HCT116 (cell line): Measurements from ENCODE around the gene FGF22. TPM values are rescaled to one million over a fixed set of nuclear protein-coding genes. Genes with fewer than 3 reads are reported as not detected.
A peak's percentile ranks its signal among the peaks of the same experiment; 100 is the strongest.
"Not testable (repeated sequence)": the region's sequence is repeated elsewhere in the genome, so short reads cannot be mapped to it uniquely, and the experiment has no call there.

Source experiments
- ATAC-seq: fragments of 200-7000 bp; cut with Tn5 transposase; 2 replicates; pipeline ENCODE4 v1.9.1; 2020; ENCODE audit warnings: mild to moderate bottlenecking, moderate library complexity
- BruUV-seq: library from RNA; stranded (reverse); fragments of 400-500 nt; replicated peaks from 2 replicates; lab custom pipeline; 2021; lab: Mats Ljungman, UMichigan
- CTCF ChIA-PET: fragments of 300-600 bp; sonication (Branson Sonifier 250); formaldehyde crosslinking; loops from one replicate; lab custom pipeline; 2021; ENCODE audit warnings: antibody characterized with exemption; lab: Charles Lee
- POLR2A ChIA-PET: fragments of 300-600, 350-600 bp; sonication (Branson Sonifier 250); formaldehyde crosslinking; loops from one replicate; lab custom pipeline; 2021; ENCODE audit warnings: antibody characterized with exemption; lab: Charles Lee
- RAD21 ChIA-PET, 2 experiments: fragments of 300-600 bp; sonication (Branson Sonifier 250); formaldehyde crosslinking; loops; one replicate each; lab custom pipeline; 2023; ENCODE audit warnings: low total read pairs in 2 of 2; ENCODE audit not compliant: uncharacterized antibody in 2 of 2, unreplicated experiment in 2 of 2, low non-redundant PET in 1 of 2; lab: Charles Lee
- DNase-seq: peaks from one replicate; pipeline ENCODE4 v3.0.0-alpha.2; 2010; ENCODE audit warnings: low read depth, low spot score
- H2AFZ ChIP-seq: fragments of 200-600 bp; shearing (Covaris generic), sonication (generic); 2 replicates; pipeline ENCODE4 v1.6.1; 2017; ENCODE audit warnings: low read depth, mixed run types, mixed read lengths, antibody characterized with exemption, low read length; ENCODE audit not compliant: poor library complexity, severe bottlenecking
- H3K27ac ChIP-seq: 2 replicates; pipeline ENCODE4 v1.5.1; 2012; ENCODE audit warnings: low read depth, low read length
- H3K27me3 ChIP-seq: fragments of 200-600 bp; sonication (generic); 2 replicates; pipeline ENCODE4 v1.6.1; 2016; ENCODE audit warnings: mixed run types, low read length, mixed read lengths; ENCODE audit not compliant: insufficient read depth
- H3K36me3 ChIP-seq, 2 experiments: fragments of 200-500 bp in 1 of 2; fragments of 200-600 bp in 1 of 2; sonication (Bioruptor generic) in 1 of 2; sonication (generic) in 1 of 2; 2 replicates each; pipeline versions ENCODE4 v1.5.1 to v1.6.1; 2014 to 2016; ENCODE audit warnings: low read length in 2 of 2, inconsistent platforms in 1 of 2, mixed read lengths in 1 of 2, mixed run types in 1 of 2; ENCODE audit not compliant: insufficient read depth in 2 of 2, control insufficient read depth in 1 of 2
- H3K4me1 ChIP-seq, 2 experiments: fragments of 200-600 bp in 1 of 2; sonication (generic) in 1 of 2; 2 replicates each; pipeline versions ENCODE4 v1.5.1 to v1.6.1; 2012 to 2017; ENCODE audit warnings: low read length in 2 of 2, inconsistent platforms in 1 of 2, mild to moderate bottlenecking in 1 of 2, mixed read lengths in 1 of 2, mixed run types in 1 of 2, moderate library complexity in 1 of 2; ENCODE audit not compliant: insufficient read depth in 2 of 2, control insufficient read depth in 1 of 2
- H3K4me2 ChIP-seq: fragments of 200-600 bp; sonication (generic); 2 replicates; pipeline ENCODE4 v1.6.1; 2017; ENCODE audit warnings: mixed run types, low read length, mixed read lengths
- H3K4me3 ChIP-seq, 2 experiments: fragments of 200-600 bp in 1 of 2; sonication (generic) in 1 of 2; replicated peaks in 1 of 2; 2 replicates each; pipeline ENCODE4 v1.5.1; 2011 to 2016; ENCODE audit warnings: low read length in 2 of 2, control low read depth in 1 of 2, low read depth in 1 of 2, mild to moderate bottlenecking in 1 of 2, mixed read lengths in 1 of 2, mixed run types in 1 of 2
- H3K79me2 ChIP-seq: fragments of 200-600 bp; sonication (generic); 2 replicates; pipeline ENCODE4 v1.6.1; 2017; ENCODE audit warnings: mild to moderate bottlenecking, mixed run types, low read length, moderate library complexity, mixed read lengths; ENCODE audit not compliant: insufficient read depth
- H3K9ac ChIP-seq: fragments of 200-600 bp; sonication (generic); 2 replicates; pipeline ENCODE4 v1.6.1; 2016; ENCODE audit warnings: low read length, mixed read lengths
- H3K9me2 ChIP-seq: fragments of 200-600 bp; sonication (generic), shearing (Covaris generic); 2 replicates; pipeline ENCODE4 v1.6.1; 2017; ENCODE audit warnings: mixed run types, mild to moderate bottlenecking, moderate library complexity; ENCODE audit not compliant: insufficient read depth
- H3K9me3 ChIP-seq, 2 experiments: fragments of 200-500 bp in 1 of 2; fragments of 200-600 bp in 1 of 2; sonication (Bioruptor generic) in 1 of 2; sonication (generic) in 1 of 2; 2 replicates each; pipeline ENCODE4 v1.6.1; 2014 to 2017; ENCODE audit warnings: low read length in 2 of 2, mixed read lengths in 2 of 2, inconsistent platforms in 1 of 2, low read depth in 1 of 2, mild to moderate bottlenecking in 1 of 2, mixed run types in 1 of 2, moderate library complexity in 1 of 2; ENCODE audit not compliant: control insufficient read depth in 1 of 2, insufficient read depth in 1 of 2
- H4K20me1 ChIP-seq: fragments of 200-600 bp; sonication (generic), shearing (Covaris generic); 2 replicates; pipeline ENCODE4 v1.6.1; 2017; ENCODE audit warnings: mixed run types, mild to moderate bottlenecking, moderate library complexity; ENCODE audit not compliant: insufficient read depth
- POLR2A ChIP-seq: IDR thresholded peaks from 2 replicates; pipeline ENCODE4 v1.7.0; 2011; ENCODE audit warnings: borderline replicate concordance; ENCODE audit not compliant: insufficient read depth, insufficient read length; ENCODE audit errors: extremely low read depth
- intact Hi-C: fragments of 100-400 bp; cut with micrococcal nuclease; formaldehyde crosslinking; loops from 2 replicates; pipeline ENCODE4 v1.10.0; 2022
- total RNA-seq: library from RNA; stranded (reverse); gene quantifications from one replicate; pipeline ENCODE4 v1.2.1, GENCODE V29; 2021; ENCODE audit not compliant: unreplicated experiment
- TF ChIP-seq, protein P1 (sequence below), 3 experiments: fragments of 200-600 bp in 1 of 3; sonication (generic) in 1 of 3; IDR thresholded peaks in 2 of 3; conservative IDR thresholded peaks in 1 of 3; 2 replicates each; pipeline ENCODE4 v1.5.1; 2012 to 2017; ENCODE audit warnings: low read depth in 2 of 3, low read length in 2 of 3, antibody characterized with exemption in 1 of 3, borderline replicate concordance in 1 of 3, control low read depth in 1 of 3, mild to moderate bottlenecking in 1 of 3, mixed read lengths in 1 of 3, mixed run types in 1 of 3, moderate library complexity in 1 of 3; ENCODE audit not compliant: insufficient read depth in 1 of 3

The FGF22 gene
- total RNA-seq, 1 experiment from 2014 or later: 1.5 TPM

DNA sequence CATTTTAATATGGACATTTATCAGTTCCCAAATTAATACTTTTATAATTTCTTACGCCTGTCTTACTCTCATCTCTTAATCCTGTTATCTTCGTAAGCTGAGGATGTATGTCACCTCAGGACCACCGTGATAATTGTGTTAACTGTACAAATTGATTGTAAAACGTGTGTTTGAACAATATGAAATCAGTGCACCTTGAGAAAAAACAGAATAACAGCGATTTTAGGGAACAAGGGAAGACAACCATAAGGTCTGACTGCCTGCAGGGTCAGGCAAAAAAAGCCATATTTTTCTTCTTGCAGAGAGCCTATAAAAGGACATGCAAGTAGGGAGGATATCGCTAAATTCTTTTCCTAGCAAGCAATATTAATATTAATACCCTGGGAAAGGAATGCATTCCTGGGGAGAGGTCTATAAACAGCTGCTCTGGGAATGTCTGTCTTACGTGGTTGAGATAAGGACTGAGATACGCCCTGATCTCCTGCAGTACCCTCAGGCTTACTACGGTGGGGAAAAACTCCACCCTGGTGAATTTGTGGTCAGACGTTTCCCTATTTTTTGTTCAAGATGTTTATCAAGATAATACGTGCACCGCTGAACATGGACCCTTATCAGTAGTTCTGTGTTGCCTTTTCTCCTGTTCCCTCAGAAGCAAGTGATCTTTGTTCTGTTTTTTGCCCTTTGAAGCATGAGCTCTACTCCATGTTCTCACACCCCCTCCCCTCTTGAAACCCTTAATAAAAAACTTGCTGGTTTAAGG is 29.2 kb downstream of the FGF22 start:
- ChIA-PET CTCF (interaction anchor here (0.6 kb wide), 1 partner anchor 101 kb away, joined by 4 read pairs; no protein-coding TSS in a partner anchor), RAD21 (interaction anchor here in 1 of 2 experiments (0.6 kb wide), 1 partner anchor 34 kb away, joined by 3 read pairs; no protein-coding TSS in a partner anchor)
- H3K36me3 ChIP-seq, H3K9me3 ChIP-seq, BruUV-seq, H3K27ac ChIP-seq, ATAC-seq, H3K9ac ChIP-seq, H4K20me1 ChIP-seq, H3K79me2 ChIP-seq, intact Hi-C loops, H3K9me2 ChIP-seq, H2AFZ ChIP-seq, POLR2A ChIA-PET, H3K4me3 ChIP-seq, H3K27me3 ChIP-seq, DNase-seq, H3K4me2 ChIP-seq: not testable (repeated sequence)
- H3K4me1 ChIP-seq: peaks cover 9 to 15% of the 10 kb centered on the region in 2 experiments; a peak in 3 of 4 replicates

DNA sequence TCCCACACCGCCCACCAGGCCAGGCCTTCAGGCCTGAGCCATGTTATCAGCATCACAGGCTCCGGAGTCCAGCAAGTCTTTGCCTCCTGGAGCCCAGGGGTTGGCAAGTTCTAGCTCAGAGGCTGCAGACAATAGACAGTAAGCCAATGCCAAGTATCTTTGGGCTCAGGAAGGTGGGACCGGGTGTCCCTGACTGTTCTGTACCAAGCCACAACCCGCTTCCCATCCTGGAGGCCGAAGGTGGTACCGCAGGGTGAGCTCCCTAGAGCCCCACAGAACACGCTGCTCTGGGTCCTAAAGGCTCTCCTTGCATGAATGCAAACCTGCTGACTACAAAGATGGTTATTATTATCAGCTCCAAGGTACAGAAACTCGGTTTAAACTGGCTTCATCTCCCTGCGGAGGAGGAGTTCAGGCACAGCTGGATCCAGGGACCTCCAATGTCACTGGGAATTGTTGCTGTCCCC is 31.0 kb downstream of the FGF22 start:
- Histone ChIP-seq H3K4me1 (peaks cover 2 to 5% of the 10 kb centered on the region in 2 experiments), H4K20me1 (no peaks in the 10 kb centered on the region), H2AFZ (no peak overlapping the region), H3K9me2 (no peaks in the 10 kb centered on the region), H3K9ac (no peak overlapping the region), H3K9me3 (no peaks in the 10 kb centered on the region), H3K4me3 (no peak overlapping the region)
- POLR2A ChIA-PET: interaction anchor here (1.3 kb wide), 1 partner anchor 10 kb away, joined by 3 read pairs; no protein-coding TSS in a partner anchor
- TF ChIP-seq, protein P1, sequence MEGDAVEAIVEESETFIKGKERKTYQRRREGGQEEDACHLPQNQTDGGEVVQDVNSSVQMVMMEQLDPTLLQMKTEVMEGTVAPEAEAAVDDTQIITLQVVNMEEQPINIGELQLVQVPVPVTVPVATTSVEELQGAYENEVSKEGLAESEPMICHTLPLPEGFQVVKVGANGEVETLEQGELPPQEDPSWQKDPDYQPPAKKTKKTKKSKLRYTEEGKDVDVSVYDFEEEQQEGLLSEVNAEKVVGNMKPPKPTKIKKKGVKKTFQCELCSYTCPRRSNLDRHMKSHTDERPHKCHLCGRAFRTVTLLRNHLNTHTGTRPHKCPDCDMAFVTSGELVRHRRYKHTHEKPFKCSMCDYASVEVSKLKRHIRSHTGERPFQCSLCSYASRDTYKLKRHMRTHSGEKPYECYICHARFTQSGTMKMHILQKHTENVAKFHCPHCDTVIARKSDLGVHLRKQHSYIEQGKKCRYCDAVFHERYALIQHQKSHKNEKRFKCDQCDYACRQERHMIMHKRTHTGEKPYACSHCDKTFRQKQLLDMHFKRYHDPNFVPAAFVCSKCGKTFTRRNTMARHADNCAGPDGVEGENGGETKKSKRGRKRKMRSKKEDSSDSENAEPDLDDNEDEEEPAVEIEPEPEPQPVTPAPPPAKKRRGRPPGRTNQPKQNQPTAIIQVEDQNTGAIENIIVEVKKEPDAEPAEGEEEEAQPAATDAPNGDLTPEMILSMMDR (IDR thresholded peaks at IDR 0.05 in 2 of 3, conservative IDR thresholded peaks at IDR 0.05 in 1 of 3; ENCODE audit: borderline replicate concordance in 1 of 3, insufficient read depth in 1 of 3, low read depth in 2 of 3, low read length in 2 of 3): peak in 2 of 3 experiments; percentile 29 to 33; a peak in 2 of 6 replicates
- TF ChIP-seq POLR2A: no peak
- TF ChIP-seq, all 23 proteins: peak for 1
- Histone ChIP-seq H3K27me3 (no peaks in the 10 kb centered on the region), H3K79me2 (no peaks in the 10 kb centered on the region), H3K4me2 (no peak overlapping the region), H3K27ac (no peak overlapping the region), H3K36me3 (no peaks in the 10 kb centered on the region)
- no TSS peak for BruUV-seq
- DNase-seq (no peak), ATAC-seq (peak; percentile 73)
- RAD21 ChIA-PET: no interaction called here
- CTCF ChIA-PET: interaction anchor here (1.0 kb wide), 1 partner anchor 64 kb away, joined by 3 read pairs; no protein-coding TSS in a partner anchor
- intact Hi-C loops: no loop called here
